Inflammatory macrophage treated with lipopolysaccharide for 1 hour (primary cell): Measurements from ENCODE around the gene FARSB.
"Not testable (repeated sequence)": the region's sequence is repeated elsewhere in the genome, so short reads cannot be mapped to it uniquely, and the experiment has no call there.

ENCODE experiments used
- DNase-seq, 2 donors: peaks; one replicate each; pipeline ENCODE4 v3.0.0-alpha.2; 2020 to 2022

The FARSB gene

GRCh38 chr2:222655787-222656525 lies at the start of gene FARSB:
Gene FARSB (minus strand): TSS chr2:222656092. CDS start chr2:222656073, 19 bp downstream.
- DNase-seq, result peak; percentile 96

- DNase-seq, result no peak
These were observed 48.0 kb upstream of the FARSB start for GRCh38 chr2:222703886-222704285.

GRCh38 chr2:222703091-222703490 lies 47.2 kb upstream of the FARSB start:
- no peak for DNase-seq

- DNase-seq, result no peak
These were observed 45.8 kb upstream of the FARSB start for GRCh38 chr2:222701721-222702131.

GRCh38 chr2:222701233-222701632 lies 45.3 kb upstream of the FARSB start:
- DNase-seq, result no peak

- no peak for DNase-seq
These were observed 42.4 kb upstream of the FARSB start for GRCh38 chr2:222698276-222698675.

- peak in 1 of 2 donors; percentile 36 for DNase-seq
These were observed 37.9 kb upstream of the FARSB start for GRCh38 chr2:222693837-222694236.

- DNase-seq, result not testable (repeated sequence)
These were observed 37.5 kb upstream of the FARSB start for GRCh38 chr2:222693413-222693812.

- peak; percentile 55 to 95 for DNase-seq
These were observed 34.8 kb upstream of the FARSB start for GRCh38 chr2:222690564-222691200.

GRCh38 chr2:222689322-222689721 lies 33.4 kb upstream of the FARSB start:
- DNase-seq, result no peak

GRCh38 chr2:222688917-222689316 lies 33.0 kb upstream of the FARSB start:
- peak; percentile 37 to 45 for DNase-seq

- no peak for DNase-seq
These were observed 30.3 kb upstream of the FARSB start for GRCh38 chr2:222686086-222686750.

GRCh38 chr2:222683805-222684204 lies 27.9 kb upstream of the FARSB start:
- DNase-seq, result no peak

GRCh38 chr2:222677981-222678380 lies 22.1 kb upstream of the FARSB start:
- DNase-seq, result peak; percentile 29 to 57

GRCh38 chr2:222673883-222674282 lies 18.0 kb upstream of the FARSB start:
- DNase-seq, result peak; percentile 25 to 57

- no peak for DNase-seq
These were observed 17.4 kb upstream of the FARSB start for GRCh38 chr2:222673273-222673672.

- DNase-seq, result no peak
These were observed 16.1 kb upstream of the FARSB start for GRCh38 chr2:222672068-222672401.

GRCh38 chr2:222671259-222672067 lies 15.6 kb upstream of the FARSB start, which contains the start of gene MOGAT1:
Gene MOGAT1 (plus strand): TSS chr2:222671658. CDS start chr2:222671786, 128 bp downstream.
- DNase-seq, result peak; percentile 53 to 67

- no peak for DNase-seq
These were observed 14.5 kb upstream of the FARSB start for GRCh38 chr2:222670191-222671038.

GRCh38 chr2:222669353-222669752 lies 13.5 kb upstream of the FARSB start:
- no peak for DNase-seq

GRCh38 chr2:222668494-222669154 lies 12.7 kb upstream of the FARSB start:
- peak in 1 of 2 donors; percentile 65 for DNase-seq
